ENCODE data around the gene FAM83E.
"Not testable (repeated sequence)": the region's sequence is repeated elsewhere in the genome, so short reads cannot be mapped to it uniquely, and the experiment has no call there.

Gene FAM83E

DNA sequence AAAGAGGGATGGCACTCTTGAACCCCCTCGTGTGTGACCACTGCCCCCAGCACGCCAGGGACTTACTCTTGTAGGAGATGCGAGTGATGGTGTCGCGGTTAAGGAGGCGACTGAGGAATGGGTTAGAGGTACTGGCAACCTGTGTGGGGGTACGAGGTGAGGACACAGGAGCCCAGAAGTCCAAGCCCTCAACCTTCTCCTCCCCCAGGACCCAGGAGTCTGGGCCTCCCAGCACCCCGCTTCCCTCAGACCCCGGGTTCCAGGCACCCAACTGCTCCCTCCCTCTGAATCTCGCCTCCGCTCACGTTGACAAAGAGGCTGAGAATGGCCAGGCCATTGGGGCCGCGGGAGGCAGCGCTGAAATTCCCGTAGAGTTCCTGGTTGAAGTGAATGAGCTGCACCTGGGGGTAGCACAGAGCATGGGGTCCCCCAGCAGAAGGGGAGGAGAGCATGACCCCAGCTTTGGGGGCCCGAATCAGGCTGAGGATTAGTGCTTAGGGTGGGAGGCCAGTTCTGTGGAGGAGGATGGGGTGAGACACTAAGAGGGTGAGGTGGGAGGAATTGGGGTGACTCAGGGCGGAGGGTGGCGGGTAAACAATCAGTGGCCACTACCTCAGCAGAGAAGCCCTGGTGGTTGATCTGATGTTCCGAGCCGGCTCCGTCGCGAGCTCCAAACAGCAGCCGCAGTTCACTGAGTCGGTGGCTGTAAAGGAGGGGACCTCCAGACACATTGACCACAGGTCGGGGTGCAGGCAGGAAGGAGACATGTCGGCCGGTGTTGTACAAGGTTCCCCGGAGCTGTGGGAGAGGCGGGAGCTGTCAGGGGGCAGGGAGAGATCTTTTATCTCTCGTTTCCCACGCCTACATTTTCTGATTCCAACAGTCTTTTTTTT lies 24.9 kb upstream of the FAM83E start:
- no peak for DNase-seq

DNA sequence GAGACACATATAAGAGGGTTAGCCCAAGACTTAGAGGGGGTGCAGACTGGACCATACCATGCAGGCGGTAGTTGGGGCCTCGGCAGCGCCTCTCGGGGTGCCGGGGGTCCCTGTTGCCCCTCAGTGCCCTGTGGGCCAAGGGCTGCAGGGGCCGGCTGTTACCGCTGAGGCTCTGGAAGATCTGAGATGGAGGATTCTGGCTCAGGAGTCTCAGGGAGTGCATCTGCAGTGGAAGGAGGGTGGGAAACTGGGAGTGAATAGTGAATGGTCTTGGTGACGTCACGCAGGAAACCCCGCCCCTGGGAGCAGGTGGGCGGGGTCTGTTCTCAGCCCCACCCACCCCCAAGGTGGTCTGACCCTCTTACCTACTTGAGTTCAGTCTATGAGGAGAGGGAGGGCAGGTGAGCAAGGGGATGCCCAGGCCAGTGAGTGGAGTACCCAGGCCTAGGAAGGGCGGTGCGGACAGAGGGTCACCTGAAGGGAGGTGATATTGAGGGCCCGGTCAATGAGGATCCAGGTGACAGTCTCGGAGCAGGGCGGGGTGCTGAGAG lies 24.0 kb upstream of the FAM83E start:
- DNase-seq: no peak

DNA sequence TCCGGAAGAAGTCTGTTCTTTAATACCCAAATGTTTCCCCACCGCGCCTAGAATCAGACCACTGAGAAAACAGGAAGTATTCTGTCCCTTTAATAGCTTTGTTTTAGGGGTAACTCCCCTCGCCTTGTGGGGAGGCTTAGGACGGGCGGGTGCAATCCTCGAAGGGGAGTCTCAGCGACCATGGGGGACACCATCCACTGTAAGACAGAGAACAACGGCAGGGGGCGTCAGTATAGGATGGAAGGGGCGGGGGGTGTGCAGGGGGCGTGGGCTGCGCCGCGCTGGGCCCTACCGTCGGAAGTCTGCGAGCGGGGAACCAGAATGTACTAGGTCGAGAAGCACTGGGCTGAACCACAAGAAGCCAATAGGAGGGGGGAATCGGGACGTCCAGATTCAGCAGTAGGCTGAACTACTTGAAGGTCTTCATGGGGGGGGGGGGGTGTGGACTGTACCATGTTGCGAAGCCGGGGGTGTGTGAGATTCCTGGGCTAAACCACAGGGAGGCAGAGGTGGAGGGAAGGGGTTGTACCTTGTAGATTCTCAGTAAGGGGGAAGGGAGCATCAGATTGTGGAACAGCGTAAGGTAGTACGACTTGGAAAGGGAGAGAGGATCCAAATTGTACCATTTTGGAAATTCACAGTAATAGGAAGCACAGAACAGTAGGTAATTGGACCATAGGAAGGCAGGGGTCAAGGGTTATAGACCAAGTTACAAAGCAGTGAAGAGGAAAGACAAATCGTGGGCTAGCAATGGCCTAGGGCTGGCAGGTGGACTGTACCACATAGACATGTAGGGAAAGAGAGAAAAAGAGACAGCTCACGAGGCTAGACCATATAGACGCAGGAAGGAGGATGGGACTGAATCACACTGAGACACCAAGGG lies 23.3 kb upstream of the FAM83E start:
- DNase-seq: peak; percentile 79

DNA sequence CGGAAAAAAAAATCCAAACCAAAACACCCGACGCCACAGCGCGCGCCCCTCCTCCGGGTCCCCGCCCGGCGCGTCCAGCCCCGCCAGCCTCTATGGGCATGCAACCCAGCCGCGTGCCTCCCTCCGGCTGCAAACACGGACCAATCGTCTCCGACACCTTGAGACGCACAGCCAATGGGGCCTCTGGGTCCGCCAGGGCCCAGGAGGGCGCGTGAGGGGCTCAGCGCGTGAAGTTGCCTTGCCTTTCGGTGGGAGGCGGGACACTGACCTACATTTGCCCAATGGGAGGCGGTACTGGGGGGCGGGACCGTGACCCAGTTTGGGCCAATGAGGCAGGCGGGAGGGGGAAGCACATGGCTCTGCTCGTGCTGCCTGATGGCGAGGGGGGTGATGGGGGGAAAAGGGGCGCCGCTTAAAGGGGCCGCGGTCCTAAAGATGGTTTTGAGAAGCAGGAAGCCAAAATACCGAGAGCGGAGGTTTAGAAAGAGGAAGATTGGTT lies 22.6 kb upstream of the FAM83E start:
- DNase-seq: peak; percentile 97

DNA sequence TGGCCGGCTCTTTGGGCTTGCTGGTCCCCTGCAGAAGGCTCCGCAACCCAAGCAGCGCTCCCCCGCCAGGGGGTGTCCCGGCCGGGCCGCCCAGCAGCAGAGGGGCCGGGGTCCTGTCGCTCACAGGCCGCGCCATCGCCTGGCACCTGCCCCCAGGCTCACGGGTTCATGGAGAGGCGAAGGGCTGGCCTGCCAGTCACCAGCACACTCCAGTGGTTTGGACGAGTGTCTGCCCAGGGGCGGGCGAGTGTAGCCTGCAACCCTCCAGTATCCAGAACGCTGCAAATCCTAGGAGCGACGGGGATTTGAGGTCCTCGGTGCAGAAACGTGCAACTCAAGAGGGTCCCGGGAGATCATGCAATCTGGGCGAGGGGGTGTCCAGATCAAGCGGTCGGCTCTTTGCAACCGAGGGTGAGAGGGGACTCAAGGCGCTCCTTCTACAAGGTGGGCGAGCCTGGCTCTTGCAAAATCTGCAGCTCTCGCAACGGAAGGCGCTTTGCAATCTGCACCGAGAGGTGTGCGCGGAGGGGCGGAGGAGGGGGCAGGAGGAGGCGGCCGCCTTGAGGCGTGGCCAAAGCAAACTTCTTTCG lies 22.1 kb upstream of the FAM83E start, which contains the start of gene DBP:
TSS of gene DBP (minus strand) at position 521 of the 590 bp plus-strand sequence. CDS start at position 136, 385 bp downstream.
- DNase-seq: no peak

DNA sequence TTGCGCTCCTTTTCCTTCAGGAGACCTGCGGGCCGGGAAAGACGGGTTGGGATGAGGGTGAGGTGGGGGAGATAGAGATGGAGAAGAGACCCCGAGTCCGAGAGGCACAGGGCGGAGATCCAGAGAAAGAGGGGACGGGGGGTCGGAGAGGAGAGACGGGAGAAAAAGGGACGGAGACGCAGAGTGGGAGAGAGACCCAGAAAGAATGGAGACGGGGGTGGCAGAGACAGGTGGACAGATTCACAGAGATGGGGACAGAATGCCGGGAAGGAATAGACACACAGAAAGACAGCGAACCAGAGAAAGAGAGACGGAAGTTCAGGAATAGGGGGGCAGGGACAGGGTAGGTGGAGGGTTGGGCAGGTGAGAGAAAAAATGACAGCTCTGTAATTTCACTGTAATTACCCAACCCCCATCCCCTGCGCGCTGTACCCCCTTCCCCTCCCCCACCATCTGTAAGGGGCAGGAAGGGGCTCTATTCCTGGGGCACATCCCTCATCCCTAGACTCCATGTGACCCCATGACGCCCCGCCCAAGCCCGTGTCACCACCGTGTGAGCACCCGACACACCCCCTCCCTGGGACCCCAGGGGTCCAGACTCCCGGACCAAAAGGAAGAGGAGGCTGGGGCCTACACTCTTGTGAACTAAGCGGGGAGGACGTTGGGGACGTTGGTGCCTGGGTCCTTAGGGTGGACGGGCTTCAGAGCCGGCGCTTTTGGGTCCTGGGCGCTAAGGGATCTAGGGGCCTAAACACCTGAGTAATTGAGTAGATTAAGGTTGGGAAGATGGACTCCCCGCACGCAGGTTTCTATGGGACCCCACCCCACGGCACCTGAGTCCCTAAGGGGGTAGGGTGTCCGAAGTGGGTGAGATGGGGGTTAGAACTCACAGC lies 21.3 kb upstream of the FAM83E start:
- no peak for DNase-seq

DNA sequence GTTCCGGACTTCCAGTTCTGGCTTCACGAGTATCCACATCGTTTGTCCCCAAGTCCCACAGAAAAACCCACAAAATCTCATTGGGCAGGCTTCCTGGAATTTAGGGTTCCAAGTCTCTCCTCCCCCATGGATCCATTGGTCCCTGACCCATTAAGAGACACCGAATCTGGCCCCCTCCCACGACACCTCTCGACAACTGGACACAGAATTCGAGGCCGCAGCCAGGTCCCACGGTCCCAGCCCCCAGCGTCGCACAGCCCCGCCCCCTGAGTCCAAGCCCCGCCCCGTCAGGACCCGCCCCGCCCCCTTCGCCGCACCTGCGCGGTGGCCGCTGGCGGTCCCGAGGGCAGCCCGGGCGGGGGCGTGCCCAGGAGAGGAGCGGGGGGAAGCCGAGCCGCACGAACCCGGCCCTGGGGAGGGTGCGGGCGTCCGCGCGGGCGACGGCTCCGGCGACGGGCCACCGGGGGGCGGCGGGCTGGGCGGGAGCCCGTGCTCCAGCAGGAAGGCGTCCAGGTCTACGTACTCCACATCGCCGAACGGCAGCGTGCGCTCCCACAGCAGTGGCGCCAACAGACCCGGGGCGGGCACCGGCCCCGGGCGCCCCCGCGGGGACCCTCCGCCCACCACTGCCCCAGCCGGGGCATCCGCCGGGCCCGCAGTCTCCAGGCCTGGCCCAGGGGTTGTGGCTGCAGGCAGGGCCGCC lies 20.5 kb upstream of the FAM83E start:
- DNase-seq: peak; percentile 54

DNA sequence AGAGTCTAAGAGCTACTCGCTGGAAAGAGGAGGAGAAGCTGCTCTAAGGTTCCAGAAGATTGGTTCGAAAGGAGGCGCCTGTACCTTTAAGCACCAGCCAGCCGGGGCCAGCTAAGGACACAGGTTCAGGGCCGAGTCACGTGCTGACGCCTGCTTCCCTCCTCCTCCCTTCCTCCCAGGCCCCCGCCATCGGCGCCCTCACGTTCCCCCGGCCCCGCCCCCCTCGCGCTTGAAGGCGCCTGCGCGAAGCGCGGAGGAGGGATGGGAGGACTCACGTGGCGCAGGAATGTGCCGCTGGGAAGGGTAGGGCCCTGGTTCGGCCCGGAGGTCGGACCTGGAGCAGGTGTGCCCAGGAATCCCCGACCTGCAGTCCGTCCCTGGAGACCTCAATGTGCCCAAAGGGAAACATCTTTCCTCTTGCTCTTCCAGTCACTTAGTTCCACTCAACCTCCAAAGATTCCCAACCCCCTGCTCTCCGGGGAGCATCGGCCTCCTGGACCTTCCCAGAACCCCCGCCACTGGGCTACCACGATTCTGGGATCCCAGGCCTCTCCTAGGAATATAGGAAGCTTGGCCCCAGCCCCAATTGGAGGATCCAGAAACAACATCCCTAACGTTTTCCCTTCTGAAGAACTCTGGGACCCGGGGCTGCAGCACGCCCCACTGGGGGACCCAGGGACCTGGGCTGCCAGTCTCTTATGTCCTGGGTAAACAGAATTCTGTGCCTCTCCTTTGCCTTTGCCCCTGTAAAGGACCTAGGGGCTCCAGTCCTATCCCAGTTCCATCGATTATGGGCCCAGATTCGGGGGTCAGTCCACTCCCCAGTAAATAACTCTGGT lies 19.8 kb upstream of the FAM83E start:
- DNase-seq: peak; percentile 96

DNA sequence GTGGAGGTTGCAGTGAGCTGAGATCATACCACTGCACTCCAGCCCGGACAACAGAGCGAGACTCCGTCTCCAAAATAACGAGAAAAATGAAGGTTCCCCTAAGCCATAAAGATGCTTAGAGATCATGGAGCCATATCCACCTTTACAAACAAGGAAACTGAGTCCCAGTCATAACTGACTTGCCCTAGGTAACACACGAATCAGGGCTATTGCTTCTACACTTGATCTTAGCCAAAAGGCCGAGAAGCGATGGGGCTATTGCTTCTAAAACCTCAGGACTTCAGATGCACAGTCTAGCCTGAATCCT lies 19.1 kb upstream of the FAM83E start:
- DNase-seq: no peak

DNA sequence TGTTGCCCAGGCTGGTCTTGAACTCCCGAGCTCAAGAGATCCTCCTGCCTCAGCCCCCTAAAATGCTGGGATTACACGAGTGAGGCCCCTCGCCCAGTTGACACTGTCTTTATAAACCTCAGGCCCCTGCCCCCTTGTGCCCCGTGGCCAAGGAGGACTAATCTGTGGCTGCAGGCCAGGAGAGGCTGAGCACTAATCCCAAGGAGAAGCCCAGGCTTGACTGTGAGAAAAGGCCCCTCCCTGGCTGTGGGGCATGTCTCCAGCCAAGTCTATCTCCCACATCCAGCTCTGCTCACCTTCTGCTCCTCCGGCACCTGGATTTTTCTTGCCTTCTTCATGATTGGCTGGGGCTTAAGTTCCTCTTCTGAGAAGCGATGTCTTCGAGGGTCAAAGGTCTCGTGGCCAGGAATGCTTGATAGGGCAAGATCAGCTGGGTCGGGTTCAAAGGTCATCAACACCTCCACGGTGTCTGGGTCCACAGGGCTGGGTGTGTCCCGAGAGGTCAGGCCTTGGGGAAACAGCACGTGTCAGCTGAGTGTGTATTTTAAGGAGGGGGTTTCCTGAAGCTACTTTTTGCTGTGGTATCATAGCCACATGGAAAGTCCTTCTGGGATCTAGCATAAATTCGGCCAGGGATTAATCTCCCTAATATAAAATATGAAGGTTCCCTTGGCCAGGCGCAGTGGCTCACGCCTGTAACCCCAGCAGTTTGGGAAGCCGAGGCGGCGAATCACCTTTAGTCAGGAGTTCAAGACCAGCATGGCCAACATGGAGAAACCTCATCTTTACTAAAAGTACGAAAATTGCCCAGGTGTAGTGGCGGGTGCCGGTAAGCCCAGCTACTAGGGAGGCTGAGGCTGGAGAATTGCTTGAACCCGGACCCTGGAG lies 18.5 kb upstream of the FAM83E start:
- no peak for DNase-seq

DNA sequence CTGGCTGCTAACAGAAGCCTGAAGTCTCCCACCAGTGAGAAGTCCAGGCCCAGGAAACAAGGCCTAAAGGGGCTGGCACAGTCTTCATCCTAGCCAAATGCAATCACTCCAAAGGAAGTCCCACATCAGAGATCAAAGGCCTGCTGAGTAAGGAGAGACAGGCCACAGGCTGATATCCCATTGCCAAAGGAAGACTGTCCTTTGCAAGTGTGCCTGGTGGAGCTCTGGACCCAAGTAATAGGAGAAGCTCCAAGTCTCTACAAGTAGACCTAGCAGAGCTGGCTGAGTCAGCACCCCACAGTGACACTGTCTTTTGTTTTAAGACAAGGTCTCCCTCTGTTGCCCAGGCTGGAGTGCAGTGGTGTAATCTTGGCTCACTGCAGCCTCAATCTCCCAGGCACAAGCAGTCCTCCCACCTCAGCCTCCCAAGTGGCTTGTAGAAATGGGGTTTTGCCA lies 17.8 kb upstream of the FAM83E start:
- no peak for DNase-seq

DNA sequence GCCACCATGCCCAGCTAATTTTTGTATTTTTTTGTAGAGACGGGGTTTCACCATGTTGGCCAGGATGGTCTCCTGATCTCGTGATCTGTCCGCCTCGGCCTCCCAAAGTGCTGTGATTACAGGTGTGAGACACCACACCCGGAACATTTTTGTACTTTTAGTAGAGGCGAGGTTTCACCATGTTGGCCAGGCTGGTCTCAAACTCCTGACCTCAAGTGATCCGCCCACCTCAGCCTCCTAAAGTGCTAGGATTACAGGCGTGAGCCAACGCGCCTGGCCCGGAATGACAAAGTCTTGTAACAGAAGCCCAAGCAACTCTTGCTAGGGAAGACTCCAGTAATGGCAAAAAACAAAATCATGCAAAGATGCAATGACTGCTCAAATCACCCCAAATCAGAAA lies 17.4 kb upstream of the FAM83E start:
- not testable (repeated sequence) for DNase-seq

DNA sequence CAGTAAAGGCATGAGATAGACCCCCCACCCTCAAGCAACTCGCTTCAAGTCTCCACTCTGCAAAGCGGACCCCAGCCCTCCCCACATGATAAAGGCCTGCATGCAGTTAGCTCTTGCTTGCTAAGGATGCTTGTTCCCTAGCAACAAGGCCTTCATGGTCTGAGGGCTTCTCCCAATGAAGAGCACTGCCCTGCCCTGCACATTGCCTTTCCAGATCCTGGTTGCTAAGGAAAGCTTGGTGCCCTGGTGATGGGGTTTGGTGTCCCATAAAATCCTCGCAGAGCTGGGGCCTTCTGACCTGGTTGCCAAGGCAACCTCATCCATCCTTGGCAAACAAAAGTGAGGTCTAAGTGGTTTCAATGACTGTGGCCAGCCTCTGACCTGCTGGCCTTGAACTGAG lies 16.3 kb upstream of the FAM83E start:
- DNase-seq: no peak

DNA sequence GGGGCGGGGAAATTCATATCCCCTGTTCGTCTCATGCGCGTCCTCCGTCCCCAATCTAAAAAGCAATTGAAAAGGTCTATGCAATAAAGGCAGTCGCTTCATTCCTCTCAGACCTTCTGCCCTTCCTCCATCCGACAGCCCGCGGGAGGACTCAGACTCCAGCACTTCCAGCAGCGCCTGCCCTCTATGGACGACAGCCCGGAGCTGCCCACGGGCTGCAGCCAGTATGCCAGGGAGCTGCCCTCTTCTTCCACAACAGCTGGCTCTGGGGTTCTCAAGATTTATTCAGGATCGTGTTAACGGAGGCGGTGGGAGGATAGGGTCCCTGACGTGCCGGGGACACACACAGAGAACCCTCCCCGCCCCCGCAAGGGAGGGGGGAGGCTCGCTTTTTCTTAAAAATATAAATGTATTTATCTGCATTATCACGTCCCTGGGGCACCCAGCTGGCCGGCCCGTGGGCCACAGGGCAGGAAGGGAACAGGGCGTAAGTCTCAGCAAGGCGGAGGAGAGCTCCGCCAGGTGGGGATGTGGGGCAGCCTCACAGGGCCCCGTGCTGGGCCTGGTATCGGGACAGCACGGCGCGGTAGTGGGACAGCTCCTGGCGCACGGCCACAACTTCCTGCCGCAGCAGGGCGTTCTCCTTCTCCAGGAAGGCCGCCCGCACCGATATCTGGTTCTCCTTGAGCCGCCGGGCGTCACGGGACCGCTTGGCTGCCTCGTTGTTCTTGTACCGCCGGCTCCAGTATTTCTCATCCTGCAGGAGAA lies 15.6 kb upstream of the FAM83E start:
- no peak for DNase-seq

DNA sequence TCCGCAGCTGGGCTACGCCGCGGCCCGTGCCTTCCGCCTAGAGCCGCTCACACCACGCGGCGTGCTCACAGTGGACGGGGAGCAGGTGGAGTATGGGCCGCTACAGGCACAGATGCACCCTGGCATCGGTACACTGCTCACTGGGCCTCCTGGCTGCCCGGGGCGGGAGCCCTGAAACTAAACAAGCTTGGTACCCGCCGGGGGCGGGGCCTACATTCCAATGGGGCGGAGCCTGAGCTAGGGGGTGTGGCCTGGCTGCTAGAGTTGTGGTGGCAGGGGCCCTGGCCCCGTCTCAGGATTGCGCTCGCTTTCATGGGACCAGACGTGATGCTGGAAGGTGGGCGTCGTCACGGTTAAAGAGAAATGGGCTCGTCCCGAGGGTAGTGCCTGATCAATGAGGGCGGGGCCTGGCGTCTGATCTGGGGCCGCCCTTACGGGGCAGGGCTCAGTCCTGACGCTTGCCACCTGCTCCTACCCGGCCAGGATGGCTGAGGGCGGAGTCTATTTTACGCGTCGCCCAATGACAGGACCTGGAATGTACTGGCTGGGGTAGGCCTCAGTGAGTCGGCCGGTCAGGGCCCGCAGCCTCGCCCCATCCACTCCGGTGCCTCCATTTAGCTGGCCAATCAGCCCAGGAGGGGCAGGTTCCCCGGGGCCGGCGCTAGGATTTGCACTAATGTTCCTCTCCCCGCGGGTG lies 14.9 kb upstream of the FAM83E start:
- DNase-seq: no peak

DNA sequence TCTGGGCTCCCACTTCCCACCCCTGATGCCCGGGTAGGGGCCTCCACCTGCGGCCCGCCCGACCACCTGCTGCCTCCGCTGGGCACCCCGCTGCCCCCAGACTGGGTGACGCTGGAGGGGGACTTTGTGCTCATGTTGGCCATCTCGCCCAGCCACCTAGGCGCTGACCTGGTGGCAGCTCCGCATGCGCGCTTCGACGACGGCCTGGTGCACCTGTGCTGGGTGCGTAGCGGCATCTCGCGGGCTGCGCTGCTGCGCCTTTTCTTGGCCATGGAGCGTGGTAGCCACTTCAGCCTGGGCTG lies 14.4 kb upstream of the FAM83E start:
- no peak for DNase-seq

DNA sequence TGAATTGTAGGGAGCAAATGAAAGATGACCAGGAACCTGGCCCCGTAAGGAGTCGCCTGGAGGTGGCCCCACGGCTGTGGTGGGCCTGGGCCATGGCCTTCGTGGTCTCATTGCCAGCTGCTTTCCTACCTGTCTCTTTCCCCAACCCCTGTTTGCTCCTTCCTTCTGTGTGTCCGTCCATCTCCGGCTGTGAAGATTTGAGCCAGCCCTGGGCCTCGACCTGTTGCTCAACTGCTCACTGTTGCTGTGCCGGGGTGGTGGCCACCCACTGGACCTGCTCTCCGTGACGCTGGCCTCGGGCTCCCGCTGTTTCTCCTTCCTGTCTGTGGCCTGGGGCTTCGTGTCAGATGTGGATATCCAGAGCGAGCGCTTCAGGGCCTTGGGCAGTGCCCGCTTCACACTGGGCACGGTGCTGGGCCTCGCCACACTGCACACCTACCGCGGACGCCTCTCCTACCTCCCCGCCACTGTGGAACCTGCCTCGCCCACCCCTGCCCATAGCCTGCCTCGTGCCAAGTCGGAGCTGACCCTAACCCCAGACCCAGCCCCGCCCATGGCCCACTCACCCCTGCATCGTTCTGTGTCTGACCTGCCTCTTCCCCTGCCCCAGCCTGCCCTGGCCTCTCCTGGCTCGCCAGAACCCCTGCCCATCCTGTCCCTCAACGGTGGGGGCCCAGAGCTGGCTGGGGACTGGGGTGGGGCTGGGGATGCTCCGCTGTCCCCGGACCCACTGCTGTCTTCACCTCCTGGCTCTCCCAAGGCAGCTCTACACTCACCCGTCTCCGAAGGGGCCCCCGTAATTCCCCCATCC lies 13.8 kb upstream of the FAM83E start:
- no peak for DNase-seq
